GM12875 (cell line): Measurements from ENCODE around the gene SPHKAP.
"Not testable (repeated sequence)": the region's sequence is repeated elsewhere in the genome, so short reads cannot be mapped to it uniquely, and the experiment has no call there.

Experiments
- H3K4me3 ChIP-seq: one replicate; pipeline ENCODE4 v1.5.1; 2011; ENCODE audit warnings: low read depth, low read length, control low read depth
- CTCF ChIP-seq: IDR thresholded peaks from 2 replicates; pipeline ENCODE4 v1.5.1; 2011; ENCODE audit warnings: low read depth, mild to moderate bottlenecking, control low read depth, inconsistent platforms, low read length, moderate library complexity, borderline replicate concordance; ENCODE audit not compliant: insufficient read depth

Gene SPHKAP, protein sequence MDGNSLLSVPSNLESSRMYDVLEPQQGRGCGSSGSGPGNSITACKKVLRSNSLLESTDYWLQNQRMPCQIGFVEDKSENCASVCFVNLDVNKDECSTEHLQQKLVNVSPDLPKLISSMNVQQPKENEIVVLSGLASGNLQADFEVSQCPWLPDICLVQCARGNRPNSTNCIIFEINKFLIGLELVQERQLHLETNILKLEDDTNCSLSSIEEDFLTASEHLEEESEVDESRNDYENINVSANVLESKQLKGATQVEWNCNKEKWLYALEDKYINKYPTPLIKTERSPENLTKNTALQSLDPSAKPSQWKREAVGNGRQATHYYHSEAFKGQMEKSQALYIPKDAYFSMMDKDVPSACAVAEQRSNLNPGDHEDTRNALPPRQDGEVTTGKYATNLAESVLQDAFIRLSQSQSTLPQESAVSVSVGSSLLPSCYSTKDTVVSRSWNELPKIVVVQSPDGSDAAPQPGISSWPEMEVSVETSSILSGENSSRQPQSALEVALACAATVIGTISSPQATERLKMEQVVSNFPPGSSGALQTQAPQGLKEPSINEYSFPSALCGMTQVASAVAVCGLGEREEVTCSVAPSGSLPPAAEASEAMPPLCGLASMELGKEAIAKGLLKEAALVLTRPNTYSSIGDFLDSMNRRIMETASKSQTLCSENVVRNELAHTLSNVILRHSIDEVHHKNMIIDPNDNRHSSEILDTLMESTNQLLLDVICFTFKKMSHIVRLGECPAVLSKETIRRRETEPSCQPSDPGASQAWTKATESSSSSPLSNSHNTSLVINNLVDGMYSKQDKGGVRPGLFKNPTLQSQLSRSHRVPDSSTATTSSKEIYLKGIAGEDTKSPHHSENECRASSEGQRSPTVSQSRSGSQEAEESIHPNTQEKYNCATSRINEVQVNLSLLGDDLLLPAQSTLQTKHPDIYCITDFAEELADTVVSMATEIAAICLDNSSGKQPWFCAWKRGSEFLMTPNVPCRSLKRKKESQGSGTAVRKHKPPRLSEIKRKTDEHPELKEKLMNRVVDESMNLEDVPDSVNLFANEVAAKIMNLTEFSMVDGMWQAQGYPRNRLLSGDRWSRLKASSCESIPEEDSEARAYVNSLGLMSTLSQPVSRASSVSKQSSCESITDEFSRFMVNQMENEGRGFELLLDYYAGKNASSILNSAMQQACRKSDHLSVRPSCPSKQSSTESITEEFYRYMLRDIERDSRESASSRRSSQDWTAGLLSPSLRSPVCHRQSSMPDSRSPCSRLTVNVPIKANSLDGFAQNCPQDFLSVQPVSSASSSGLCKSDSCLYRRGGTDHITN (N-terminal part only)

GRCh38 chr2:228181098-228182019 lies at the start of gene SPHKAP:
Gene SPHKAP (minus strand): TSS chr2:228181687. CDS start chr2:228181598, 89 bp downstream.
- H3K4me3 ChIP-seq, result no peak within 1 kb of the TSS
- no peak for TF ChIP-seq CTCF

DNA sequence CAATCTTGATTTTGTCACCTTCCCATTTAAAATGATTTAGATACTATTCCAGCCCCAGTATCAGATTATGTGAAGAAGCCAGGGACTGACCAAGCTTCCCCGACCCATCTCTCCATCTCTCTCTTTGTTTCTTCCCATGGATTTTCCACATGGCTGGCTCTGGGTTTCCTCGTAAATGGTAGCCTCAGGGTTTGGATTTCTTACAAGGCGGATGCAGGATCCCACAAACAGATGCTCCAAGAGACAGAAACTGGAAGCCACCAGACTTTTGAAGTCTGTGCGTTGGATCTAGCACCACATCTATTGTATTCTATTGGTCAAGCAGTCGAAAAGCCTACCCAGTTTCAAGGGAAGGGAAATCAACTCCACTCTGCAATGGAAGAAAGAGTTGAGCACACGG lies 46.0 kb upstream of the SPHKAP start:
- H3K4me3 ChIP-seq, result no peak overlapping the region
- no peak for TF ChIP-seq CTCF

GRCh38 chr2:228224410-228224809 lies 42.9 kb upstream of the SPHKAP start:
- no peak overlapping the region for H3K4me3 ChIP-seq
- TF ChIP-seq CTCF, result no peak

DNA sequence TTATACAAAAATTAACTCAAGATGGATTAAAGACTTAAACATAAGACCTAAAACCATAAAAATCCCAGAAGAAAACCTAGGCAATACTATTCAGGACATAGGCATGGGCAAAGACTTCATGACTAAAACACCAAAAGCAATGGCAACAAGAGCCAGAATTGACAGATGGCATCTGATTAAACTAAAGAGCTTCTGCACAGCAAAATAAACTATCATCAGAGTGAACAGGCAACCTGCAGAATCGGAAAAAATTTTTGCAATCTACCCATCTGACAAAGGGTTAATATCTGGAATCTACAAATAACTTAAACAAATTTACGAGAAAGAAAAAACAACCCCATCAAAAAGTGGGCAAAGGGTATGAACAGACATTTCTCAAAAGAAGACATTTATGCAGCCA lies 37.1 kb upstream of the SPHKAP start:
- H3K4me3 ChIP-seq, result not testable (repeated sequence)

DNA sequence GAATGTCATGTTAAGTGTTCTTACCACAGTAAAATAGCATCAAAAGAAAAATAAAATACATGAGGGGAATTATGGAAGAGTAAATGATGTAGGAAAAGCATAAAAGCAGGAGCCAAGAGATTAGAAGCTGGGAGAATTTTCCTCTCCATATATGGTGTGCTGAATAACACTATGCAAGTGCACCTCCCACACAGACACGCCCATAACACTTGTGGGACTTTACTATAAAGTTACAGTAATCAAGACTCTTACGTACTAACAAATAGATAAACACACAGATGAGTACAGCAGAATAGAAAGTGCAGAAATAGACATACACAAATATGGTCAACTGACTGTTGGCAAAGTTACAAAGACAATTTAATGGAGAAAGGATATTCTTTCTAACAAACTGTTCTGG lies 16.0 kb upstream of the SPHKAP start:
- TF ChIP-seq CTCF, result no peak
- H3K4me3 ChIP-seq, result no peak overlapping the region

GRCh38 chr2:228180181-228181097 lies 1.0 kb downstream of the SPHKAP start:
- no peak overlapping the region for H3K4me3 ChIP-seq
- no peak for TF ChIP-seq CTCF
